ENCODE measurements around the gene CARMIL1.

DNA sequence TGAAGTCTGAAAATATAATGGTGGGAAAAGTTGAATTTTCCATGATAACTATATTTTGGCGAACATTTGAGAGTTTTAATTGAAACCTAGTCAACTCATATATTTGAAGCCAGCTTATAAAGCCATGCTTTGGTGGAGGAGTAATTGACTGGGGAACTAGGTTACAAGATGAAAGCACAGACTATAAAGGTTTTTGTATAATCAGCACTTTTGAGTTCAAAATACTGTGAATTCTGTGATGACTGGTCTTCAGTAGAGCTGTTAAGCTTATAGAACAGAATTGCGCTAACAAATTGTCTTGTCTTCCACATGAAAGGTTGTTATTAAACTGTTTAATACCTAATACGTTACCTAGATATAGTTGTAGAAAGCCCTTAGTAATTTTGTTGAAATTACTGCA, 213.8 kb downstream of the CARMIL1 start:
- TF ChIP-seq, protein P1, sequence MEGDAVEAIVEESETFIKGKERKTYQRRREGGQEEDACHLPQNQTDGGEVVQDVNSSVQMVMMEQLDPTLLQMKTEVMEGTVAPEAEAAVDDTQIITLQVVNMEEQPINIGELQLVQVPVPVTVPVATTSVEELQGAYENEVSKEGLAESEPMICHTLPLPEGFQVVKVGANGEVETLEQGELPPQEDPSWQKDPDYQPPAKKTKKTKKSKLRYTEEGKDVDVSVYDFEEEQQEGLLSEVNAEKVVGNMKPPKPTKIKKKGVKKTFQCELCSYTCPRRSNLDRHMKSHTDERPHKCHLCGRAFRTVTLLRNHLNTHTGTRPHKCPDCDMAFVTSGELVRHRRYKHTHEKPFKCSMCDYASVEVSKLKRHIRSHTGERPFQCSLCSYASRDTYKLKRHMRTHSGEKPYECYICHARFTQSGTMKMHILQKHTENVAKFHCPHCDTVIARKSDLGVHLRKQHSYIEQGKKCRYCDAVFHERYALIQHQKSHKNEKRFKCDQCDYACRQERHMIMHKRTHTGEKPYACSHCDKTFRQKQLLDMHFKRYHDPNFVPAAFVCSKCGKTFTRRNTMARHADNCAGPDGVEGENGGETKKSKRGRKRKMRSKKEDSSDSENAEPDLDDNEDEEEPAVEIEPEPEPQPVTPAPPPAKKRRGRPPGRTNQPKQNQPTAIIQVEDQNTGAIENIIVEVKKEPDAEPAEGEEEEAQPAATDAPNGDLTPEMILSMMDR (IDR thresholded peaks at IDR 0.05) = no peak
- no peak for TF ChIP-seq POLR2A (IDR thresholded peaks at IDR 0.05)
